Ishikawa (cell line): Measurements from ENCODE around the gene SGTA.

Source experiments
- CEBPB ChIP-seq: IDR thresholded peaks from 2 replicates; pipeline ENCODE4 v1.6.1; 2012
- EGR1 ChIP-seq: IDR thresholded peaks from 2 replicates; pipeline ENCODE4 v1.6.1; 2012
- EP300 ChIP-seq: IDR thresholded peaks from 2 replicates; pipeline ENCODE4 v1.6.1; 2012; ENCODE audit warnings: borderline replicate concordance
- NFIC ChIP-seq: IDR thresholded peaks from 2 replicates; pipeline ENCODE4 v1.6.1; 2012
- RAD21 ChIP-seq: IDR thresholded peaks from 2 replicates; pipeline ENCODE4 v1.6.1; 2012; ENCODE audit warnings: low read depth
- REST ChIP-seq: IDR thresholded peaks from 2 replicates; pipeline ENCODE4 v1.6.1; 2012; ENCODE audit warnings: low read depth, mild to moderate bottlenecking
- TCF12 ChIP-seq: IDR thresholded peaks from 2 replicates; pipeline ENCODE4 v1.6.1; 2012; ENCODE audit warnings: low read depth
- TEAD4 ChIP-seq: IDR thresholded peaks from 2 replicates; pipeline ENCODE4 v1.6.1; 2012
- YY1 ChIP-seq: IDR thresholded peaks from 2 replicates; pipeline ENCODE4 v1.6.1; 2012; ENCODE audit warnings: low read depth
- TF ChIP-seq, protein P1 (sequence below): IDR thresholded peaks from 2 replicates; pipeline ENCODE4 v1.6.1; 2012

GRCh38 chr19:2783781-2784145, 690 bp upstream of the SGTA start:
- TF ChIP-seq YY1 = no peak
- no peak for TF ChIP-seq EP300
- TF ChIP-seq EGR1 = no peak
- TF ChIP-seq CEBPB = no peak
- TF ChIP-seq RAD21 = no peak
- TF ChIP-seq, protein P1, sequence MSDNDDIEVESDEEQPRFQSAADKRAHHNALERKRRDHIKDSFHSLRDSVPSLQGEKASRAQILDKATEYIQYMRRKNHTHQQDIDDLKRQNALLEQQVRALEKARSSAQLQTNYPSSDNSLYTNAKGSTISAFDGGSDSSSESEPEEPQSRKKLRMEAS = no peak
- TF ChIP-seq TCF12 = no peak
- no peak for TF ChIP-seq REST
- TF ChIP-seq TEAD4 = no peak
- no peak for TF ChIP-seq NFIC
